Amniotic epithelial cell (primary cell): ENCODE results near the gene SLC49A3.
"Not testable (repeated sequence)": the region's sequence is repeated elsewhere in the genome, so short reads cannot be mapped to it uniquely, and the experiment has no call there.

Experiments
- DNase-seq: peaks from one replicate; pipeline ENCODE4 v3.0.0-alpha.2; 2010; ENCODE audit warnings: low read depth

Gene SLC49A3

DNA sequence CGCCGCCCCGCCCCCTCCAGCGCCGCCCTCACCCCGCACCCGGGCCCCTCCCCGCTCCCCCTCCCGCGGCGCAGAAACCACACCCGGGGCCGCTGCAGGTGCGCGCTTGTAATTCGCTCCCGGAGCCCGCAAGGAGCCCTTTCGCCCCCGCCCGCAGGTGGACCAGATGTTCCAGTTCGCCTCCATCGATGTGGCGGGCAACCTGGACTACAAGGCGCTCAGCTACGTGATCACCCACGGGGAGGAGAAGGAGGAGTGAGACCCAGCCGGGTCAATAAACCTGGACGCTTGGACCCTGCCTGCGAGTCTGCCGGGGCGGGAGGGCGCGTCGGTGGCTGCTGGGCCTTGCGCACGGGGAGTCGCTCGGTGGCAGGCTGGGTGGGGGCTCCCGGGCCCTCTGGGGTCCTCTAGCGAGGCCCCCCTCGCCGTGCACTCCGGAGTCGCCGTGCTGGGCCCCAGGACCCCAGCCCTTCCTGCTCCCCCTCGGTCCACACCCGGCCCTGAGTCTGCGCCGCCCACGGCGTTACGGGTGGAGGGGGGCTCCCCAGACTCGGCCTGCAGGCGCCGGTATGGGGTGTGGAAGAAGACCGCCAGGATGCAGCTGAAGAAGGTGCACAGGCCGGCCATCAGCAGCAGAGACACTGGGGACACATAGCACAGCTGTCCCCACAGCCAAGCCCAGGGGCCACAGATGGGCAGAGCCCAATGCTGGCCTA is 7.1 kb downstream of the SLC49A3 start:
- DNase-seq: no peak

DNA sequence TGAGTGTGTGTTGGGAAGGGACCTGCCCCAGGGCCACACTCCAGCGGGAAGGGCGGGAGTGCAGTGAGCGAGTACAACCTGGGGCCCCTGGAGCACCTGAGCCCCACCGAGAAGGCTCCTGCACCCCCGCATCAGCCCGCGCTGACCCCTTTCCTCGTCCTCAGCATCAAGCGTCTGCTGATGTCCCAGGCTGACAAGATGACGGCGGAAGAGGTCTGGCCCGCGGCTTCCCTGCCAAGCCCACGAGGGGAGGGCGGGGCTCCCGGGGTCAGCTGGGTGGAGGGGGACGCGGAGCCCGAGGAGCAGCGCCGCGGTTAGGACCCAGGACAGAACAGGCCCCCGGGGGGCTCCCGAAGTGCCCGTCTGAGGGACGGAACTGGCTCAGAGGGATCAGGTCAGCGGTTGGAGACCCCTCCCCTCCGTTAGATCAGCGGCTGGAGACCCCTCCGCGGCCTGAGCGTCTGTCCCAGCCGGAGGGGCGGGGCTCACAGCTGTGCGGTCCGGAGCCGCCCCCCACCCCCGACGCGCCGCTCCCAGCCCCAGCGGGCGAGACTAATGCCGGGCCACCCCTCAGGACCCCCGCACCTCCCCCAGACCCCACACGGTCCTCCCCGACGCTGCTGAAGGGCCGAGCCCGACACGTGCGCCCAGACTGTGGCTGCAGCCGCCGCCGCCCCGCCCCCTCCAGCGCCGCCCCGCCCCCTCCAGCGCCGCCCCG is 7.9 kb downstream of the SLC49A3 start:
- DNase-seq: no peak

DNA sequence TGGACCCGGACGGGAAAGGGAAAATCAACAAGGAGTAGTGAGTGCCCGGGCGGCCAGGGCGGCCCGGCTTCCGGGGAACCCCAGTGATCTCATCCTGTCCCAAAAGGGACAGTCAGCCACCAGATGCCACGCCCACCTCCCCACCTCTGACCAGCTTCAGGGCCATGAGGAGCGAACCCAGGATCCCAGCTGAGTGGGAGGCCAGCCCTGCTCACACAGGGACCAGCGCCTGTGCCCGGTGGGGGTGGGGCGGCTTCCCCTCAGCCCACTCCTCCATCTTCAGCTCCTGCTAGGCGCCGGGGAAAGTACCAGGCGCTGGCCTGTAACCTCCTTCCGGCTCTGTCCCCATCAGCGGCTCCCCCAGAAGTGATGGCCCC is 8.4 kb downstream of the SLC49A3 start:
- DNase-seq: no peak

DNA sequence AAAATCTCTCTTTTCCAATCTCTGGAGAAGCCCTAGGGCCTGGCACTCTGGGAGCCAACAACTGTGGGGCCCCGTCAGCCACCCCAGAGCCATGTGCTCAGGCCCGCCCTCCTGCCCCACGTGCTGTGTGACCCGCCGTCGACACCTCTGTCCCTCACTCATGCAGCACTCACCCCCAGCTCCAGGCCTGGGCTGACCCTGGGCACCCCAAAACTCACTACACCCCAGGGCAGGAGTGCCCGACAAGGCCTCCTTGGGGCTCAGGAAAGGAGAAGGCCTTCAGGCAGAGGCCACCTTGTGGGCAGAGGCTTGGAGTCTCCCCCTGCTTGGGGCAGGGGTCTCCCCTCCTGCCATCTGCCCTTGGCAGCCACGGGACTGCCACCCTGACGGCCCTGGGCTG is 8.9 kb downstream of the SLC49A3 start:
- DNase-seq: no peak

- no peak for DNase-seq
Observed at GRCh38 chr4:679629-680028, 9.3 kb downstream of the SLC49A3 start.

GRCh38 chr4:679104-679481 is 9.9 kb downstream of the SLC49A3 start:
- DNase-seq: no peak

GRCh38 chr4:678331-679103 is 10.4 kb downstream of the SLC49A3 start:
- no peak for DNase-seq

DNA sequence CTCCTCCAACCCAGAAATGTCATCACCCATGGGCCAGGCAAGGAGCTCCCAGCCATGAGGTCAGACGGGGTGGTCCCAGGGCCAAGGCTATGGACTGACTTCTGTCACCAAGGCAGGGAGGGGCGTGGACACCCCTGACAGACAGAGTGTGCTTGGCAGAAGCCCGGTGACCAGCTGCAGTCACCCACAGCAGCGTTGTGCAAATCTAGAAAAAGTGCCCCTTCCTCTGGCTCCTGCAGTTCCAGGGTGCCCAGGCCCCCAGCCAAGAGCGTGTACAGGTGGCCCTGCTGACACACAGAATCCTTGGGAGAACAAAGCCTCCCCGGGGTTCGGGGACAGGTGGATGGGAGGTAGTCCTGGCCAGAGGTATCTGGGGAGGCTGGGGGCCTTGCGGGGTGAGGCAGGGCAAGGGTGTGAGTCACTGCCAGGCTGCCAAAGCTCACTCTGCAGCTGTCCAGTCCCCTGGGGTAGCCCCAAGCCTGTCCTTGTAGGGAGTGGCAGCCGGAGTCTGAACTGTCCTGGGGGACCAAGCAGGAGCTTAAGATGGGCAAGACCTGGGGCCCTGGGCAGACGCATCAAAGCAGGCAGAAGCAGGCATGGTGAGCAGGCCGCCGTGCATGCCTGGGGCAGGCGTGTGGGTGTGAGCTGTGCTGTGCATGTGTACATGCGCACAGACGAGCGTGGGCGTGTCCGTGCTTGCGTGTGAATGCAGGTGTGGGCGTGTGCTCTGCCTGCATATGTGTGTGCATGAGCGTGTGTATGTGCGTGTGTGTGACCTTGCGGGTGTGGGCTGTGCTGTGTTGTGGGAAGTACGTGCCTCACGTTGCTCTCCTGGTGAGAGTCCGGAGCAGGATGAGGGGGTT is 11.3 kb downstream of the SLC49A3 start:
- peak; percentile 30 for DNase-seq

DNA sequence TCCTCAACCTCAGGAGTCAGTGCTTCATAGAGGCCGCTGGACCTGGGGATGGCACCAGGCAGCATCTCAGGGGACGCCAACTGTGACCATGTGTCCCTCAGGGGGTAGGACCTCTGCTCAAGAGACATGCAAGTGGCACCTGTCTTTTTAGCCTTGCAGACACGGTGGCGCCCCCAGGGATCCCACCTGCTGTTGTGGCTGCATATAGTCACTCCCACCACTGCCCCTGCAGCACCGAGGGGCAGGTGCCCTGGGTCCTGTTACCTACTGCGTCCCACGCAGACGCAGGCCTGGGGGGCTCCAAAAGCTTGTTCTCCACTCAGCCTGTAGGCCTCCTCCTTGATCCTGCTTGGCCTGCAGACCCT is 12.1 kb downstream of the SLC49A3 start:
- no peak for DNase-seq

DNA sequence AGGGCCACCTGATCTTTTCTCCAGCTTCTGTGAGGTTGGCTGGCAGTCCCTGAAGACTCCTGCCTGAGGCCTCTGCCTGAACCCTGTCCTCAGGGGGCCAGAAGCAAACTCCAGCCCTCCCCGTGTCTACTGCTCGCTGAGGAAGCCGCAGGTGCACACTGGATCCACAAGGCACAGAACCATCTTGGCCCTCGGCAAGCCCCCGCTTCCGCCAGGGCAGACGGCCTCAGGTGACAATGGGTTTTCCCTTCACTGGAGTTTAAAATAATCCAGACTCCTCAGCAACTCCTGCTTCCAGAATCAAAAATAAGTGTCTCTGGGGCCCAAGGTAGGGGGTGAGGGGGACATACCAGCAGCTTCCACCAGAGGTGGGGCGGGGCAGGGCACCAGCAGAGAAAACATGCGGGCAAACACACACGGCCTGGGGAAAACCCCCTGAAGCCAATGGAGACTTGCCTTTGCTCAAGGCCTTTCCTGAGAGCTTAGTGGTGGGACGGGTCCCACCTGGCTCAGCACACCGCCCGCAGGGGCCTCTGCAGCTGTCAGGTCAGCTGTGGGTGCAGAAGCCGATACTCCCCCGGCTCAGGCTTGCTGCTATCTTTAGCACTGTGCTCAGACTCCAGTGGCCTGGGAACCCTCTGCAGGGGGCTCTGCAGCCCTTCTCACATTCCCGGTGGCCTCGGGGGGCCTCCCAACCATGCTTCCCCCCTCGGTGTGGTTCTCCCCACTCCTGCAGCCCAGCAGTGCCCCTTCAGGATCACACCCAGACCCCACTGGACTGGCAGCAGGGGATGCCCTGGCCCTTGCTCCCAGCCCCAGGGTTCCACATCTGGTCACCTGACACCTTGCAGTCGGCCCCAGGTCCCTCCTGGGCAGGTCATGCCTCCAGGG is 12.7 kb downstream of the SLC49A3 start:
- no peak for DNase-seq

GRCh38 chr4:675036-675882 is 13.7 kb downstream of the SLC49A3 start:
- DNase-seq: no peak

DNA sequence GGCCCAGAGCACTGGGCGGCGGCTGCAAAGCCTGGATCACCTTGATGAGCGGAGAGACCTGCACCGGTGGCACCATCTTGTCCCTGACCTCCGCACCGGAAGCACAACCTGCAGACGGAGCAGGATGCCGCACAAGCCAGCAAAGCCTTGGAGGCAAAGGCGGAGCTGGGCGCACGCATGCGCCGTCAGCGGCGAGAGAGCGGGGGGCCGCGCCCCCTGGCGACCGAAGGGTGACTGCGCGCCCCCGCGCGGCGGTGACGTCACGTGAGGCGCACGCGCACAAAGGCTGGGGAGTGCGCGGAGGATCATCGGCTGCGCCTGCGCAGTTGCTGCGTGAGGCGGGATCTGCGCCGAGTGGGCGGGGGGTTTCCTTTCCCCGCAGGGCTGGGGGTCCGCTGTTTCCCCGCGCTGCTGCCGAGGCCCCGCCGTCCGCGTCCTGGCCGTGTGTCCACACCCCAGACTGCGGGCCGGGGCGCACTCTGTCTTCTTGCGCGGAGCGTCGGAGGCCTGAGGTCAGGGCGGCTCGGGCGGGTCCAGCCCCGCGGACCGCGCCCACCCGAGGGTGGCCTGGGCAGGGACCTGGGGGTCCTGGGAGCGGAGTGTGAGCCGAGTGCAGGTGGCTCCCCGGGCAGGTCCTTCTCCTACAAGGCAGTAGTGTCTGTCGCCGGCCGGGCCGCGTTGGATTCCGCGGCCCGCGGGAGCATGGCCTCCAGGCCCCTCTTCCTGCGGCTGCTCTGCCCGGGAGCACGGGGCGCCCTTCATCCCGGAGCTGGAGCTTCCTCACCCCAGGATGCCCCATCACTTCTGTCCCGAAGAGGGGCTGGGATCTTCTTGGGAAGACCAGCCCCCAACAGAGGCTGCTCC is 14.5 kb downstream of the SLC49A3 start, which contains the start of the genes ATP5ME and MYL5:
ATP5ME (minus strand) TSS at position 105 of the 864 bp plus-strand sequence; CDS start at position 76, 29 bp downstream.
MYL5 (plus strand) TSS at position 371 of the 864 bp plus-strand sequence. CDS start 3,485 bp downstream, outside the sequence.
- peak; percentile 91 for DNase-seq

DNA sequence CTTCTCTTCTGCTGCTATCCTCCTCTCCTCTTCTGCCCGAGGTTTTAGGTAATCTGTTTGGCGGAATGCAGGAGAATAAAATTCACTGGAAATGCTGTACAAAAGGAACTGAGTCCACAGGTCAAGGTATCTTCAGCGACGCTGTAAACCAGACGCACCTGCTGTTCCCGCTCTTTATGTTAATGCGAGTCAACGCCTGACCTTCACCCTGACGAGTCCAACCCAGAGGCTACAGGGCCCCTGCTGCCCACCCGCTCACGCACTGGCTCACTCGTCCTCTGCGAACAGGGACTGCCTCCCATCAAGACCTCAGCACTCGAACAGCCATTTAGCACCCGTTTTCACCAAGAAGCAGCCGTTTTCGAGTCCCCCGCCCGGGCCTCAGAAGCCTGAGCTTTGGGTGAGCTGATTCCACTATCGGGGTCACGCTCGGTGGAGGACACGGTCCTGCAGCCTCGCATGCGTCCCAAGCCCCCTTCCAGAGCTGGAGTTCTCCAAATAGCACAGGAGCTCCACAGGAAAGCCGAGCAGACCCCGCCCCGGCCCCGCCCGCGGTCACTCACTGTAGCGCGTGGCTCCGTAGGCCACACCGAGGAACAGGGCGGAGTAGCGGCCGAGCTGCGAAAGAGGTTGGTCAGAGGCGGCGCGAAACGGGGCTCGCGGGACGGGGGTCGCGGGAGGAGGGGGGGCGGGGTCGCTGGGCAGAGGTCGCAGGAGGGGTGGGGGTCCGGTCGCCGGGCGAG is 15.4 kb downstream of the SLC49A3 start:
- DNase-seq: no peak

DNA sequence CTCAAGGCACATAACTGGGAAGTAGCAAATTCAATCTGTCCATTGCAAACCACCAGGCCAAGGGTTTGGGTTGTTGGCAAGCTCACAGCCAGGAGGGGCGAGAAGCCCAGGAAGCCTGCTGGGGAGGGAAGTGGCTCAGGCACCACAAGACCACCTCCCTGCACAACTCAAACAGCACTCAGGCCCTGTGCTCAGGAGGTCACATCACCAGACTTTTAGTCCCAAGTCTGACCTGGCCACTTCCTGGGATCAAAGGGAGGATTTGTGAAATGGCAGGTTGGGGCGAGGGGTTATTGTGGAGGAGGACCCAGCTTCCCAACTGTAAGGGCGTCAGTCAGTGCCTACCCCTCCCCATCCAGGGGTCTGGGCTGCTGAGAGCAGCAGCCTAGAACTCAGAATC is 17.2 kb downstream of the SLC49A3 start:
- no peak for DNase-seq

GRCh38 chr4:669806-670559 is 19.0 kb downstream of the SLC49A3 start:
- DNase-seq: not testable (repeated sequence)

DNA sequence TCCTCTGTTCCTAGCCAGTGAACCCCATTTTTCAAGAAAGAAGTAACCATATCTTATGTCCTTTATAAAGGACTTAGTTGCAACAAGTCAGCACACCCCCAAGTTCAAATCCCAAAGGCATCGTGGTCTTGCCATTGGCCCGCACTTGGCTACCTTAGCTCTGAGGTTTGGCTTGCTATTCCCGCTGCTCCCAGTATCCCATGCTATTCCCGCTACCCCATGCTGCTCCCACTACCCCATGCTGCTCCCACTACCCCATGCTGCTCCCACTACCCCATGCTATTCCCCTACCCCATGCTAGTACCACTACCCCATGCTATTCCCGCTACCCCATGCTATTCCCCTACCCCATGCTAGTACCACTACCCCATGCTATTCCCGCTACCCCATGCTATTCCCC is 20.7 kb downstream of the SLC49A3 start:
- not testable (repeated sequence) for DNase-seq

DNA sequence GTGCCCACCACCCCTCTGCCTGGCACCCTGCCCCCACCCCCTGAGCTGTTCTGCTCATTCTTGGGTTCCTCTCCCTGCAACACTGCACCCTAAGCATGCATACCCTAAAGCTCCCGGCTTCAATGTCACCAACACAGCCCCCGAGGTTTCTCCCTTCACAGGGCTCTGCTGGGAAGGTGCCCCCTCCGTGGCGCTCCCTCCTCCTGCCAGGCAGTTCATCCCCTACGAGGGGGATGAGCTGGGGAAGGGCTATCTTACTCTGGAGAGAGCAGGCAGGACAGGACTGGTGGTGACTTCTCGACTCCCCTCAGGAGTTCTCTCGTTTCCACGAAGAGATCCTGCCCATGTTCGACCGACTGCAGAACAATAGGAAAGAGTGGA is 21.4 kb downstream of the SLC49A3 start:
- DNase-seq: no peak
